Lower leg skin (tissue), 3 donors: ENCODE results near the gene TBC1D32.
"Not testable (repeated sequence)": the region's sequence is repeated elsewhere in the genome, so short reads cannot be mapped to it uniquely, and the experiment has no call there.

Source experiments
- POLR2A ChIP-seq, 2 donors: fragments of 450-650 bp; IDR thresholded peaks; one replicate each; pipeline ENCODE4 v1.6.1; 2016 to 2017; ENCODE audit warnings: antibody characterized with exemption in 2 of 2, mild to moderate bottlenecking in 1 of 2, moderate library complexity in 1 of 2
- TF ChIP-seq, protein P1 (sequence below), 3 donors: fragments of 450-650 bp; IDR thresholded peaks; one replicate each; pipeline ENCODE4 v1.5.1; 2016; ENCODE audit warnings: antibody characterized with exemption in 3 of 3, mild to moderate bottlenecking in 3 of 3, moderate library complexity in 2 of 3

DNA sequence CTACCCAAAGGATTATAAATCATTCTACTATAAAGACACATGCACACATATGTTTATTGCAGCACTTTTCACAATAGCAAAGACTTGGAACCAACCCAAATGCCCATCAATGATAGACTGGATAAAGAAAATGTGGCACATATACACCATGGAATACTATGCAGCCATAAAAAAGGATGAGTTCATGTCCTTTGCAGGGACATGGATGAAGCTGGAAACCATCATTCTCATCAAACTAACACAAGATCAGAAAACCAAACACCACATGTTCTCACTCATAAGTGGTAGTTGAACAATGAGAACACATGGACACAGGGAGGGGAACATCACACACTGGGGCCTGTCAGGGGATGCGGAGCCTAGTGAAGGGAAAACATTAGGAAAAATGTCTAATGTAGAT is 39.9 kb upstream of the TBC1D32 start:
- TF ChIP-seq, protein P1, sequence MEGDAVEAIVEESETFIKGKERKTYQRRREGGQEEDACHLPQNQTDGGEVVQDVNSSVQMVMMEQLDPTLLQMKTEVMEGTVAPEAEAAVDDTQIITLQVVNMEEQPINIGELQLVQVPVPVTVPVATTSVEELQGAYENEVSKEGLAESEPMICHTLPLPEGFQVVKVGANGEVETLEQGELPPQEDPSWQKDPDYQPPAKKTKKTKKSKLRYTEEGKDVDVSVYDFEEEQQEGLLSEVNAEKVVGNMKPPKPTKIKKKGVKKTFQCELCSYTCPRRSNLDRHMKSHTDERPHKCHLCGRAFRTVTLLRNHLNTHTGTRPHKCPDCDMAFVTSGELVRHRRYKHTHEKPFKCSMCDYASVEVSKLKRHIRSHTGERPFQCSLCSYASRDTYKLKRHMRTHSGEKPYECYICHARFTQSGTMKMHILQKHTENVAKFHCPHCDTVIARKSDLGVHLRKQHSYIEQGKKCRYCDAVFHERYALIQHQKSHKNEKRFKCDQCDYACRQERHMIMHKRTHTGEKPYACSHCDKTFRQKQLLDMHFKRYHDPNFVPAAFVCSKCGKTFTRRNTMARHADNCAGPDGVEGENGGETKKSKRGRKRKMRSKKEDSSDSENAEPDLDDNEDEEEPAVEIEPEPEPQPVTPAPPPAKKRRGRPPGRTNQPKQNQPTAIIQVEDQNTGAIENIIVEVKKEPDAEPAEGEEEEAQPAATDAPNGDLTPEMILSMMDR (IDR thresholded peaks at IDR 0.05) = not testable (repeated sequence)
- not testable (repeated sequence) for TF ChIP-seq POLR2A (IDR thresholded peaks at IDR 0.05)
